Measurements from ENCODE around the gene CDCP2. TPM values are rescaled to one million over a fixed set of nuclear protein-coding genes. Genes with fewer than 3 reads are reported as not detected.

CDCP2 gene
- total RNA-seq: not detected

- H3K4me3 ChIP-seq: peak within 1 kb of the TSS in 1 of 2 donors; percentile 25
- peak within 1 kb of the TSS; percentile 0 to 5 for H3K27ac ChIP-seq
- TF ChIP-seq CTCF (IDR thresholded peaks at IDR 0.05): no peak
- no peaks in the 10 kb centered on the region for H3K36me3 ChIP-seq
- no peaks in the 10 kb centered on the region for H3K27me3 ChIP-seq
- intact Hi-C loops (cut with DNase I): no loop called here
- H3K4me1 ChIP-seq: peaks cover 0 to 10% of the 10 kb centered on the region in 2 donors
- no peak for DNase-seq (ENCODE audit: low spot score in 2 of 2)
- H3K9me3 ChIP-seq: no peaks in the 10 kb centered on the region
Measured at GRCh38 chr1:54152696-54153095, at the start of gene CDCP2. Gene CDCP2, minus strand, starts transcription at chr1:54153000. Its CDS starts 78 bp downstream, at chr1:54152922.

- DNase-seq (ENCODE audit: low spot score in 2 of 2): no peak
- peak overlapping the region; percentile 73 to 75 for H3K4me3 ChIP-seq
Measured at GRCh38 chr1:54200519-54200997, 47.8 kb upstream of the CDCP2 start.

GRCh38 chr1:54199765-54200518 is 47.1 kb upstream of the CDCP2 start, which contains the start of the genes CYB5RL and MRPL37:
Gene CYB5RL, minus strand, starts transcription at chr1:54200030. Its CDS starts 4,414 bp downstream, at chr1:54195616.
Gene MRPL37, plus strand, starts transcription at chr1:54200167. Its CDS starts 77 bp downstream, at chr1:54200244.
- no peak for TF ChIP-seq CTCF (IDR thresholded peaks at IDR 0.05)
- intact Hi-C loops (cut with DNase I): loop anchor here (1.0 to 10.0 kb wide), 4 partner anchors 73 to 515 kb away; partner anchors contain the start of genes SSBP3 and TTC4
- Histone ChIP-seq H3K27ac (peak within 1 kb of the TSS; percentile 44 to 68), H3K9me3 (no peaks in the 10 kb centered on the region), H3K4me3 (peak within 1 kb of the TSS; percentile 73 to 75), H3K4me1 (peaks cover 0 to 16% of the 10 kb centered on the region in 2 donors), H3K27me3 (no peaks in the 10 kb centered on the region), H3K36me3 (peaks cover 4 to 14% of the 10 kb centered on the region in 2 donors)
- DNase-seq (ENCODE audit: low spot score in 2 of 2): peak; percentile 74 to 96

More at GRCh38 chr1:54200519-54200997, 47.8 kb upstream of the CDCP2 start:
- Histone ChIP-seq H3K27ac (peak overlapping the region; percentile 44 to 68), H3K36me3 (peaks cover 6 to 14% of the 10 kb centered on the region in 2 donors), H3K27me3 (no peaks in the 10 kb centered on the region), H3K4me1 (peaks cover 0 to 16% of the 10 kb centered on the region in 2 donors), H3K9me3 (no peaks in the 10 kb centered on the region)
- TF ChIP-seq CTCF (IDR thresholded peaks at IDR 0.05): no peak
- intact Hi-C loops (cut with DNase I): loop anchor here (1.0 to 5.0 kb wide), 3 partner anchors 73 to 288 kb away; partner anchors contain the start of gene SSBP3

- Histone ChIP-seq H3K4me3 (peak overlapping the region; percentile 73 to 75), H3K27me3 (no peaks in the 10 kb centered on the region), H3K36me3 (peaks cover 0 to 16% of the 10 kb centered on the region in 2 donors), H3K4me1 (peaks cover 0 to 16% of the 10 kb centered on the region in 2 donors), H3K27ac (peak overlapping the region; percentile 27 to 68), H3K9me3 (no peaks in the 10 kb centered on the region)
- DNase-seq (ENCODE audit: low spot score in 2 of 2): no peak
- TF ChIP-seq CTCF (IDR thresholded peaks at IDR 0.05): no peak
- intact Hi-C loops (cut with DNase I): loop anchor here (10.0 kb wide), 1 partner anchor 516 kb away; the partner anchor contains the start of gene TTC4
Measured at GRCh38 chr1:54199151-54199764, 46.5 kb upstream of the CDCP2 start.

- intact Hi-C loops (cut with DNase I): loop anchor here (10.0 kb wide), 1 partner anchor 521 kb away; the partner anchor contains the start of gene TTC4
- Histone ChIP-seq H3K4me3 (no peak overlapping the region), H3K36me3 (peaks cover 9 to 54% of the 10 kb centered on the region in 2 donors), H3K4me1 (no peaks in the 10 kb centered on the region), H3K27ac (no peak overlapping the region), H3K9me3 (no peaks in the 10 kb centered on the region), H3K27me3 (no peaks in the 10 kb centered on the region)
- TF ChIP-seq CTCF (IDR thresholded peaks at IDR 0.05): no peak
- no peak for DNase-seq (ENCODE audit: low spot score in 2 of 2)
Measured at GRCh38 chr1:54193453-54193852, 40.7 kb upstream of the CDCP2 start.

Measured in ascending aorta (tissue), 2 donors.